Measurements from ENCODE around the gene GOLGA1. TPM values are rescaled to one million over a fixed set of nuclear protein-coding genes. Genes with fewer than 3 reads are reported as not detected.
A peak's percentile ranks its signal among the peaks of the same experiment; 100 is the strongest.

GOLGA1 gene
- total RNA-seq, 1 donor: 13.9 TPM

- TF ChIP-seq CTCF (IDR thresholded peaks at IDR 0.05; ENCODE audit: insufficient read depth, low read length): peak; percentile 71
- H3K4me3 ChIP-seq (ENCODE audit: low read depth, low read length): no peak overlapping the region
- DNase-seq (ENCODE audit: low read depth): peak; percentile 58
These were observed 46.1 kb downstream of the GOLGA1 start for GRCh38 chr9:124894741-124895170.

GRCh38 chr9:124894035-124894740, 46.7 kb downstream of the GOLGA1 start:
- TF ChIP-seq CTCF (IDR thresholded peaks at IDR 0.05; ENCODE audit: insufficient read depth, low read length): no peak
- peak; percentile 7 for DNase-seq (ENCODE audit: low read depth)
- no peak overlapping the region for H3K4me3 ChIP-seq (ENCODE audit: low read depth, low read length)

GRCh38 chr9:124890179-124890578, 50.7 kb downstream of the GOLGA1 start:
- no peak for DNase-seq (ENCODE audit: low read depth)
- no peak for TF ChIP-seq CTCF (IDR thresholded peaks at IDR 0.05; ENCODE audit: insufficient read depth, low read length)
- no peak overlapping the region for H3K4me3 ChIP-seq (ENCODE audit: low read depth, low read length)

- DNase-seq (ENCODE audit: low read depth): no peak
- TF ChIP-seq CTCF (IDR thresholded peaks at IDR 0.05; ENCODE audit: insufficient read depth, low read length): no peak
- no peak overlapping the region for H3K4me3 ChIP-seq (ENCODE audit: low read depth, low read length)
These were observed 51.9 kb downstream of the GOLGA1 start for GRCh38 chr9:124889006-124889405.

GRCh38 chr9:124887832-124888231, 53.1 kb downstream of the GOLGA1 start:
- TF ChIP-seq CTCF (IDR thresholded peaks at IDR 0.05; ENCODE audit: insufficient read depth, low read length): no peak
- DNase-seq (ENCODE audit: low read depth): no peak
- no peak overlapping the region for H3K4me3 ChIP-seq (ENCODE audit: low read depth, low read length)

DNA sequence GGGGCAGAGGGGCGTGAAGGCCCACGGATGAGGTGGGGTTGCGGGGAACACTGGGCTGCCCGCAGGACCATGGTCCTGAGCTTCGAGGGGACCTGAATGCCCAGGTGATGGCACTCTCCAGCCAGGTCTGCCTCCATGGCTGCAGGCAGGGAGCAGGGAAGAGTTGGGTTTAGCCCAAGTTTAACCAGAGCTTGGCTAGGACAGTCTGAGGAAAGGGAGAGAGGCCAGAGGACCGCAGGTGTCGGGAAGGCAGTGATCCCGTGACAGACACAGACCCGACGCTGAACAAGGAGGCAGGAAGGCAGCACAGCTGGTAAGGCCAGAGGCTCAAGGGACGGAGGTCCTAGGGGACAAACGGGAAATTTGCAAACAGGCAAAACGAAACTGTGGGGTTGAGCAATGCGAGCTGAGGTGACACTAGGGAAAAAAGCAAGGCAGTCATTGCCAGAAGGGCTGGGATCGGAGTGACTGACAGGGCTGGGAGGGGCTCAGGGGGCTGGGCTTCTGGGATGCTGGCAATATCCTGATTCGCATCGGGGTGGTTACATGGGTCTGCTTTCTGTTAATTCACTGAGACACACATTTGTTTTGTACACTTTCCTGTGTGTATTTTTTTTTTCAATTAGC, 53.9 kb downstream of the GOLGA1 start:
- DNase-seq (ENCODE audit: low read depth): no peak
- no peak for TF ChIP-seq CTCF (IDR thresholded peaks at IDR 0.05; ENCODE audit: insufficient read depth, low read length)
- no peak overlapping the region for H3K4me3 ChIP-seq (ENCODE audit: low read depth, low read length)

All from fibroblast of the aortic adventitia (primary cell).